Uterus (tissue), 4 donors: ENCODE measurements around the gene SPINK14. TPM values are rescaled to one million over a fixed set of nuclear protein-coding genes. Genes with fewer than 3 reads are reported as not detected.

Experiments used
- DNase-seq, 2 donors: peaks; one replicate each; pipeline ENCODE4 v3.0.0-alpha.2; 2019 to 2020
- H3K27ac ChIP-seq, 2 donors: fragments of 200-600 bp; sonication (generic); 1 replicate in 1 of 2; 2 replicates in 1 of 2; pipeline ENCODE4 v1.5.1; 2016 to 2018
- H3K27me3 ChIP-seq, 2 donors: fragments of 200-600 bp; sonication (generic); one replicate each; pipeline ENCODE4 v1.5.1; 2018 to 2019; ENCODE audit warnings: control low read depth in 1 of 2
- H3K36me3 ChIP-seq, 2 donors: fragments of 200-600 bp; sonication (generic); one replicate each; pipeline ENCODE4 v1.5.1; 2019; ENCODE audit warnings: control low read depth in 1 of 2
- H3K4me1 ChIP-seq, 2 donors: fragments of 200-600 bp; sonication (generic); one replicate each; pipeline ENCODE4 v1.5.1; 2018 to 2019; ENCODE audit warnings: control low read depth in 1 of 2
- H3K4me3 ChIP-seq, 2 donors: fragments of 200-600 bp; sonication (generic); 1 replicate in 1 of 2; 2 replicates in 1 of 2; pipeline ENCODE4 v1.5.1; 2018 to 2019; ENCODE audit warnings: mild to moderate bottlenecking in 1 of 2
- H3K9me3 ChIP-seq, 2 donors: fragments of 200-600 bp; sonication (generic); one replicate each; pipeline ENCODE4 v1.5.1; 2019; ENCODE audit warnings: control low read depth in 1 of 2
- POLR2A ChIP-seq, 2 donors: fragments of 450-650 bp; IDR thresholded peaks; one replicate each; pipeline ENCODE4 v1.6.1; 2016; ENCODE audit warnings: antibody characterized with exemption in 2 of 2, mild to moderate bottlenecking in 1 of 2, moderate library complexity in 1 of 2
- intact Hi-C: fragments of 100-400 bp; cut with DNase I; formaldehyde crosslinking; loops from one replicate; pipeline ENCODE4 v1.15.1; 2023; ENCODE audit warnings: low total_unique reads
- total RNA-seq, 4 donors: library from RNA; depleted of rRNA in 3 of 4; stranded (reverse); fragments of >200 nt in 3 of 4; gene quantifications; one replicate each; pipeline versions ENCODE4 v1.1.0 to v1.2.4, GENCODE V29; 2014 to 2023
- TF ChIP-seq, protein P1 (sequence below), 4 experiments: fragments of 200-600 bp in 2 of 4; fragments of 450-650 bp in 2 of 4; sonication (generic) in 2 of 4; IDR thresholded peaks; one replicate each; pipeline ENCODE4 v1.5.1; 2016 to 2019; ENCODE audit warnings: antibody characterized with exemption in 4 of 4, mild to moderate bottlenecking in 2 of 4, moderate library complexity in 1 of 4
- donor health status: DM: yes; HTN: yes; CAD: no.

Gene SPINK14
- total RNA-seq, 4 donors from 2014 or later = not detected

- H3K36me3 ChIP-seq = no peaks in the 10 kb centered on the region
- no peaks in the 10 kb centered on the region for H3K27me3 ChIP-seq
- no peak overlapping the region for H3K4me3 ChIP-seq
- H3K27ac ChIP-seq = no peak overlapping the region
- H3K9me3 ChIP-seq = no peaks in the 10 kb centered on the region
- intact Hi-C loops = no loop called here
- no peak for DNase-seq
- TF ChIP-seq, protein P1, sequence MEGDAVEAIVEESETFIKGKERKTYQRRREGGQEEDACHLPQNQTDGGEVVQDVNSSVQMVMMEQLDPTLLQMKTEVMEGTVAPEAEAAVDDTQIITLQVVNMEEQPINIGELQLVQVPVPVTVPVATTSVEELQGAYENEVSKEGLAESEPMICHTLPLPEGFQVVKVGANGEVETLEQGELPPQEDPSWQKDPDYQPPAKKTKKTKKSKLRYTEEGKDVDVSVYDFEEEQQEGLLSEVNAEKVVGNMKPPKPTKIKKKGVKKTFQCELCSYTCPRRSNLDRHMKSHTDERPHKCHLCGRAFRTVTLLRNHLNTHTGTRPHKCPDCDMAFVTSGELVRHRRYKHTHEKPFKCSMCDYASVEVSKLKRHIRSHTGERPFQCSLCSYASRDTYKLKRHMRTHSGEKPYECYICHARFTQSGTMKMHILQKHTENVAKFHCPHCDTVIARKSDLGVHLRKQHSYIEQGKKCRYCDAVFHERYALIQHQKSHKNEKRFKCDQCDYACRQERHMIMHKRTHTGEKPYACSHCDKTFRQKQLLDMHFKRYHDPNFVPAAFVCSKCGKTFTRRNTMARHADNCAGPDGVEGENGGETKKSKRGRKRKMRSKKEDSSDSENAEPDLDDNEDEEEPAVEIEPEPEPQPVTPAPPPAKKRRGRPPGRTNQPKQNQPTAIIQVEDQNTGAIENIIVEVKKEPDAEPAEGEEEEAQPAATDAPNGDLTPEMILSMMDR (IDR thresholded peaks at IDR 0.05) = no peak
- TF ChIP-seq POLR2A (IDR thresholded peaks at IDR 0.05) = no peak
- no peaks in the 10 kb centered on the region for H3K4me1 ChIP-seq
Observed at GRCh38 chr5:148193202-148193601, 24.9 kb downstream of the SPINK14 start.

GRCh38 chr5:148201151-148201550, 32.8 kb downstream of the SPINK14 start:
- Histone ChIP-seq H3K27ac (no peak overlapping the region), H3K27me3 (no peaks in the 10 kb centered on the region), H3K36me3 (no peaks in the 10 kb centered on the region), H3K4me3 (no peak overlapping the region), H3K9me3 (no peaks in the 10 kb centered on the region), H3K4me1 (no peaks in the 10 kb centered on the region)
- intact Hi-C loops = no loop called here
- DNase-seq = no peak
- no peak for TF ChIP-seq POLR2A (IDR thresholded peaks at IDR 0.05)

- no peak within 1 kb of the TSS for H3K27ac ChIP-seq
- no peaks in the 10 kb centered on the region for H3K9me3 ChIP-seq
- intact Hi-C loops = no loop called here
Observed at GRCh38 chr5:148202531-148203203, 34.3 kb downstream of the SPINK14 start, which contains the start of gene SPINK6. SPINK6 (plus strand) TSS chr5:148203042; CDS start chr5:148203097, 55 bp downstream.

GRCh38 chr5:148205044-148205806, 36.9 kb downstream of the SPINK14 start:
- Histone ChIP-seq H3K27ac (no peak overlapping the region), H3K36me3 (no peaks in the 10 kb centered on the region), H3K27me3 (no peaks in the 10 kb centered on the region), H3K9me3 (no peaks in the 10 kb centered on the region), H3K4me3 (no peak overlapping the region), H3K4me1 (no peaks in the 10 kb centered on the region)
- DNase-seq = no peak
- TF ChIP-seq, protein P1 (IDR thresholded peaks at IDR 0.05) = no peak
- TF ChIP-seq POLR2A (IDR thresholded peaks at IDR 0.05) = no peak
- intact Hi-C loops = no loop called here

More at GRCh38 chr5:148202531-148203203, 34.3 kb downstream of the SPINK14 start, which contains the start of gene SPINK6:
- DNase-seq = no peak
- Histone ChIP-seq H3K36me3 (no peaks in the 10 kb centered on the region), H3K4me3 (no peak within 1 kb of the TSS), H3K27me3 (no peaks in the 10 kb centered on the region), H3K4me1 (no peaks in the 10 kb centered on the region)
- TF ChIP-seq, protein P1 (IDR thresholded peaks at IDR 0.05) = no peak
- TF ChIP-seq POLR2A (IDR thresholded peaks at IDR 0.05) = no peak

DNA sequence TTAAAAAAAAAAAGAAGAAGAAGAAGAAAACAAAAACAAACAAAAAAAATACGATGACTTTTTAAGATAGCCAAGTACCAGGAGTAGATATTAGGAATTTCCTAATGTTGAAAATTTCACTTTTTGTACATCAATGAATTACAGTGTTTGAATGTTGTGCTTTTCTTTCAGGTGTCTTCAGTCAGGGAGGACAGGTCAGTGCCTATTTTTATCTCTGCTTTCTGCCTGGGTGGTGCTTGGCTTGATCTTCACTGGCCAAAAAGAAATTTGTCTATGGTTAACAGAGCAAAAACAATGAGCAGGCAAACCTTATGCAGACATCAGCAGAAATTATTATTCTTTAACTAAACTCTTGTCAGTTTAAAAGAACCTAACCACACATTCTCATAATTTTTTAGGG, 37.5 kb downstream of the SPINK14 start:
- no peaks in the 10 kb centered on the region for H3K27me3 ChIP-seq
- H3K9me3 ChIP-seq = no peaks in the 10 kb centered on the region
- H3K4me1 ChIP-seq = no peaks in the 10 kb centered on the region
- no peak overlapping the region for H3K27ac ChIP-seq
- H3K4me3 ChIP-seq = no peak overlapping the region
- no peaks in the 10 kb centered on the region for H3K36me3 ChIP-seq
- intact Hi-C loops = no loop called here
- no peak for TF ChIP-seq POLR2A (IDR thresholded peaks at IDR 0.05)
- TF ChIP-seq, protein P1 (IDR thresholded peaks at IDR 0.05) = no peak
- no peak for DNase-seq
